ENCODE measurements around the gene IFT22. TPM values are rescaled to one million over a fixed set of nuclear protein-coding genes. Genes with fewer than 3 reads are reported as not detected.

The IFT22 gene
- total RNA-seq, 1 experiment from 2014 or later = 41.9 TPM

GRCh38 chr7:101306307-101306706 lies 15.3 kb downstream of the IFT22 start:
- intact Hi-C loops (cut with micrococcal nuclease; ENCODE audit: unreplicated experiment) = no loop called here
- ChIA-PET CTCF (interaction anchor here (0.7 kb wide), 1 partner anchor 24 kb away, joined by 5 read pairs; no protein-coding TSS in a partner anchor), POLR2A (ENCODE audit: low non-redundant PET) (no interaction called here)
- no peak for TF ChIP-seq EZH2 (IDR thresholded peaks at IDR 0.05; ENCODE audit: borderline replicate concordance, low read depth, low read length, poor library complexity, severe bottlenecking)
- no peak for TF ChIP-seq CTCF (conservative IDR thresholded peaks at IDR 0.05; ENCODE audit: low read depth, low read length)
- H3K27me3 ChIP-seq (replicated peaks; ENCODE audit: insufficient read depth, low read depth, low read length, poor library complexity) = peaks cover 18% of the 10 kb centered on the region
- no peaks in the 10 kb centered on the region for H3K4me1 ChIP-seq (ENCODE audit: insufficient read depth, low read length, poor library complexity, severe bottlenecking)
- H3K27ac ChIP-seq (ENCODE audit: low read depth, low read length, poor library complexity, severe bottlenecking) = no peak overlapping the region
- H3K36me3 ChIP-seq (ENCODE audit: insufficient read depth, low read length, poor library complexity, severe bottlenecking) = peaks cover 11% of the 10 kb centered on the region
- BruUV-seq (replicated peaks) = no TSS peak
- no peak for DNase-seq (ENCODE audit: low spot score)
- H3K9me3 ChIP-seq (ENCODE audit: low read depth, low read length, poor library complexity, severe bottlenecking) = peaks cover 14% of the 10 kb centered on the region
- H3K4me3 ChIP-seq (ENCODE audit: low read depth, low read length, poor library complexity, severe bottlenecking) = no peak overlapping the region

GRCh38 chr7:101303102-101303701 lies 18.4 kb downstream of the IFT22 start:
- Histone ChIP-seq H3K9me3 (ENCODE audit: low read depth, low read length, poor library complexity, severe bottlenecking) (peaks cover 17% of the 10 kb centered on the region), H3K4me3 (ENCODE audit: low read depth, low read length, poor library complexity, severe bottlenecking) (no peak overlapping the region), H3K4me1 (ENCODE audit: insufficient read depth, low read length, poor library complexity, severe bottlenecking) (no peaks in the 10 kb centered on the region), H3K27ac (ENCODE audit: low read depth, low read length, poor library complexity, severe bottlenecking) (no peak overlapping the region), H3K36me3 (ENCODE audit: insufficient read depth, low read length, poor library complexity, severe bottlenecking) (no peaks in the 10 kb centered on the region), H3K27me3 (replicated peaks; ENCODE audit: insufficient read depth, low read depth, low read length, poor library complexity) (peaks cover 49% of the 10 kb centered on the region)
- TF ChIP-seq EZH2 (IDR thresholded peaks at IDR 0.05; ENCODE audit: borderline replicate concordance, low read depth, low read length, poor library complexity, severe bottlenecking) (no peak), CTCF (conservative IDR thresholded peaks at IDR 0.05; ENCODE audit: low read depth, low read length) (no peak)
- CTCF ChIA-PET = no interaction called here
- intact Hi-C loops (cut with micrococcal nuclease; ENCODE audit: unreplicated experiment) = no loop called here
- DNase-seq (ENCODE audit: low spot score) = no peak
- POLR2A ChIA-PET (ENCODE audit: low non-redundant PET) = no interaction called here
- BruUV-seq (replicated peaks) = no TSS peak

GRCh38 chr7:101302641-101303101 lies 18.9 kb downstream of the IFT22 start:
- TF ChIP-seq EZH2 (IDR thresholded peaks at IDR 0.05; ENCODE audit: borderline replicate concordance, low read depth, low read length, poor library complexity, severe bottlenecking) = no peak
- TF ChIP-seq CTCF (conservative IDR thresholded peaks at IDR 0.05; ENCODE audit: low read depth, low read length) = no peak
- Histone ChIP-seq H3K27ac (ENCODE audit: low read depth, low read length, poor library complexity, severe bottlenecking) (no peak overlapping the region), H3K4me3 (ENCODE audit: low read depth, low read length, poor library complexity, severe bottlenecking) (no peak overlapping the region), H3K36me3 (ENCODE audit: insufficient read depth, low read length, poor library complexity, severe bottlenecking) (no peaks in the 10 kb centered on the region), H3K9me3 (ENCODE audit: low read depth, low read length, poor library complexity, severe bottlenecking) (peaks cover 17% of the 10 kb centered on the region), H3K27me3 (replicated peaks; ENCODE audit: insufficient read depth, low read depth, low read length, poor library complexity) (peaks cover 52% of the 10 kb centered on the region), H3K4me1 (ENCODE audit: insufficient read depth, low read length, poor library complexity, severe bottlenecking) (no peaks in the 10 kb centered on the region)
- DNase-seq (ENCODE audit: low spot score) = no peak
- BruUV-seq (replicated peaks) = no TSS peak
- intact Hi-C loops (cut with micrococcal nuclease; ENCODE audit: unreplicated experiment) = no loop called here
- ChIA-PET CTCF (interaction anchor here (0.6 kb wide), 1 partner anchor 110 kb away, joined by 3 read pairs; no protein-coding TSS in a partner anchor), POLR2A (ENCODE audit: low non-redundant PET) (no interaction called here)

Measured in A673 (cell line).